Neural cell (in vitro differentiated cells): Measurements from ENCODE around the gene STX1A. TPM values are rescaled to one million over a fixed set of nuclear protein-coding genes. Genes with fewer than 3 reads are reported as not detected.

Experiments used
- H2AFZ ChIP-seq: fragments of 200-600, 300-800 bp; sonication (generic), shearing (Covaris generic); 2 replicates; pipeline ENCODE4 v1.6.0; 2014; ENCODE audit warnings: low read depth, mild to moderate bottlenecking, antibody characterized with exemption, low read length, moderate library complexity
- H3F3A ChIP-seq: fragments of 200-600 bp; shearing (Covaris generic); 2 replicates; pipeline ENCODE4 v1.6.1; 2016; ENCODE audit warnings: mild to moderate bottlenecking, moderate library complexity, mixed read lengths, antibody characterized with exemption, low read length; ENCODE audit not compliant: insufficient read depth, poor library complexity, severe bottlenecking
- H3K27ac ChIP-seq: fragments of 200-600, 300-800 bp; sonication (generic), shearing (Covaris generic); 2 replicates; pipeline ENCODE4 v1.5.1; 2014; ENCODE audit warnings: mild to moderate bottlenecking, low read length, moderate library complexity
- H3K27me3 ChIP-seq: fragments of 300-800, 200-600 bp; sonication (generic), shearing (Covaris generic); 2 replicates; pipeline ENCODE4 v1.6.0; 2014; ENCODE audit warnings: mild to moderate bottlenecking, low read depth, low read length, moderate library complexity; ENCODE audit not compliant: insufficient read depth
- H3K36me3 ChIP-seq: fragments of 300-800, 200-600 bp; sonication (generic), shearing (Covaris generic); 2 replicates; pipeline ENCODE4 v1.5.1; 2014; ENCODE audit warnings: mild to moderate bottlenecking, antibody characterized with exemption, low read length, moderate library complexity; ENCODE audit not compliant: insufficient read depth
- H3K4me2 ChIP-seq: fragments of 300-800, 200-600 bp; sonication (generic), shearing (Covaris generic); 2 replicates; pipeline ENCODE4 v1.6.0; 2014; ENCODE audit warnings: mild to moderate bottlenecking, low read length
- H3K4me3 ChIP-seq: fragments of 300-800, 200-600 bp; sonication (generic), shearing (Covaris generic); 2 replicates; pipeline ENCODE4 v1.5.1; 2014; ENCODE audit warnings: mild to moderate bottlenecking, low read length, moderate library complexity
- H3K79me2 ChIP-seq: fragments of 200-600 bp; shearing (Covaris generic); replicated peaks from 2 replicates; pipeline ENCODE4 v1.6.0; 2014; ENCODE audit warnings: mild to moderate bottlenecking, low read length, moderate library complexity; ENCODE audit not compliant: insufficient read depth
- H3K9ac ChIP-seq: fragments of 300-800, 200-600 bp; sonication (generic), shearing (Covaris generic); 2 replicates; pipeline ENCODE4 v1.6.1; 2016; ENCODE audit warnings: mild to moderate bottlenecking, low read length, mixed read lengths
- H3K9me2 ChIP-seq: fragments of 200-600 bp; shearing (Covaris generic); 2 replicates; pipeline ENCODE4 v1.6.1; 2016; ENCODE audit warnings: mild to moderate bottlenecking, low read length, mixed read lengths; ENCODE audit not compliant: insufficient read depth
- H3K9me3 ChIP-seq: fragments of 200-600, 300-800 bp; sonication (generic), shearing (Covaris generic); 2 replicates; pipeline ENCODE4 v1.6.1; 2016; ENCODE audit warnings: mild to moderate bottlenecking, mixed run types, low read length, moderate library complexity, mixed read lengths
- H4K20me1 ChIP-seq: fragments of 200-600 bp; shearing (Covaris generic); 2 replicates; pipeline ENCODE4 v1.6.1; 2016; ENCODE audit warnings: mild to moderate bottlenecking, mixed run types; ENCODE audit not compliant: insufficient read depth
- EP300 ChIP-seq: fragments of 450-650 bp; conservative IDR thresholded peaks from 2 replicates; pipeline ENCODE4 v1.6.1; 2014; ENCODE audit warnings: antibody characterized with exemption, mild to moderate bottlenecking, moderate library complexity; ENCODE audit not compliant: poor library complexity, severe bottlenecking
- EZH2 ChIP-seq: fragments of 200-600, 300-800 bp; shearing (Covaris generic), sonication (generic); IDR thresholded peaks from 2 replicates; pipeline ENCODE4 v1.6.1; 2014; ENCODE audit warnings: antibody characterized with exemption, low read length, borderline replicate concordance, mild to moderate bottlenecking; ENCODE audit not compliant: insufficient read depth, poor library complexity, severe bottlenecking
- MXI1 ChIP-seq: fragments of 450-650 bp; conservative IDR thresholded peaks from 2 replicates; pipeline ENCODE4 v1.6.1; 2014; ENCODE audit warnings: antibody characterized with exemption, mild to moderate bottlenecking; ENCODE audit not compliant: poor library complexity, severe bottlenecking
- POLR2AphosphoS5 ChIP-seq: IDR thresholded peaks from 2 replicates; pipeline ENCODE4 v1.6.1; 2012
- RAD21 ChIP-seq: fragments of 450-650 bp; conservative IDR thresholded peaks from 2 replicates; pipeline ENCODE4 v1.6.1; 2014; ENCODE audit warnings: antibody characterized with exemption, mild to moderate bottlenecking, moderate library complexity
- SMC3 ChIP-seq: fragments of 450-650 bp; conservative IDR thresholded peaks from 2 replicates; pipeline ENCODE4 v1.6.1; 2014; ENCODE audit warnings: antibody characterized with exemption, mild to moderate bottlenecking, moderate library complexity; ENCODE audit not compliant: poor library complexity
- TAF1 ChIP-seq: IDR thresholded peaks from 2 replicates; pipeline ENCODE4 v1.6.1; 2012; ENCODE audit warnings: low read depth
- polyA plus RNA-seq: library from polyadenylated mRNA; depleted of rRNA; stranded (reverse); fragments of >200 nt; gene quantifications from 2 replicates; pipeline ENCODE4 v1.2.3, GENCODE V29; 2014
- TF ChIP-seq, protein P1 (sequence below): IDR thresholded peaks from 2 replicates; pipeline ENCODE4 v1.6.1; 2012; ENCODE audit warnings: borderline replicate concordance
- TF ChIP-seq, protein P2 (sequence below): fragments of 450-650 bp; IDR thresholded peaks from 2 replicates; pipeline ENCODE4 v1.5.1; 2014; ENCODE audit warnings: antibody characterized with exemption, mild to moderate bottlenecking, moderate library complexity; ENCODE audit not compliant: poor library complexity, severe bottlenecking

STX1A gene
- polyA plus RNA-seq, 1 donor from 2014 or later, result 123 TPM

DNA sequence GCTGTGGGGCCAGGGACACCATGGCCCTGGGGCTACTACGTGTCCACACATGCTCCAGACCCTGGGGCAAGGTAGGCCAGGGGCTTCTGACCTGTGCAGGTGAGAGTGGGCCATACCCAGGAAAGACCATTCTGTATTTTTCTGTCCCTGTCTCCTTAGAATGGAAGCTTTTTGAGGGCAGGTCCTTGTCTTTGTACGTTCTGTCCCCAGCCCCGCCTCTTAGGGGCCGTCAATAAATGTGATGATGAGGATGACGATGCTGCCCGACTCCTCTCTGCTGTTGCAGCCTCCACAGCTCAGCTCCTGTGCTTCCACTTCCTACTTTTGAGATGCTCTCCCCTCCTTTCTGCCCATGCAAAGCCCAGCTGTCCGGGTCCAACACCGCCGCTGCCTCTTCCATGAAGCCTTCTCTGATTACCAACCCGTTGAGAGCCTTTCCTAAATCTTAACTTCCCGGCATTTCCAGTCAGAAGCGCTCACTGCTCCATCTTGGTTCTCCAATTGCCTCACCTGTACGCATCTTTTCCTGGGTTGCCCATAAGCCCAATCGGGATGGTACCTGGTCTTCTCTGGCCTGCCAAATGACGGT, 47.5 kb downstream of the STX1A start (continued):
- TF ChIP-seq, protein P1, sequence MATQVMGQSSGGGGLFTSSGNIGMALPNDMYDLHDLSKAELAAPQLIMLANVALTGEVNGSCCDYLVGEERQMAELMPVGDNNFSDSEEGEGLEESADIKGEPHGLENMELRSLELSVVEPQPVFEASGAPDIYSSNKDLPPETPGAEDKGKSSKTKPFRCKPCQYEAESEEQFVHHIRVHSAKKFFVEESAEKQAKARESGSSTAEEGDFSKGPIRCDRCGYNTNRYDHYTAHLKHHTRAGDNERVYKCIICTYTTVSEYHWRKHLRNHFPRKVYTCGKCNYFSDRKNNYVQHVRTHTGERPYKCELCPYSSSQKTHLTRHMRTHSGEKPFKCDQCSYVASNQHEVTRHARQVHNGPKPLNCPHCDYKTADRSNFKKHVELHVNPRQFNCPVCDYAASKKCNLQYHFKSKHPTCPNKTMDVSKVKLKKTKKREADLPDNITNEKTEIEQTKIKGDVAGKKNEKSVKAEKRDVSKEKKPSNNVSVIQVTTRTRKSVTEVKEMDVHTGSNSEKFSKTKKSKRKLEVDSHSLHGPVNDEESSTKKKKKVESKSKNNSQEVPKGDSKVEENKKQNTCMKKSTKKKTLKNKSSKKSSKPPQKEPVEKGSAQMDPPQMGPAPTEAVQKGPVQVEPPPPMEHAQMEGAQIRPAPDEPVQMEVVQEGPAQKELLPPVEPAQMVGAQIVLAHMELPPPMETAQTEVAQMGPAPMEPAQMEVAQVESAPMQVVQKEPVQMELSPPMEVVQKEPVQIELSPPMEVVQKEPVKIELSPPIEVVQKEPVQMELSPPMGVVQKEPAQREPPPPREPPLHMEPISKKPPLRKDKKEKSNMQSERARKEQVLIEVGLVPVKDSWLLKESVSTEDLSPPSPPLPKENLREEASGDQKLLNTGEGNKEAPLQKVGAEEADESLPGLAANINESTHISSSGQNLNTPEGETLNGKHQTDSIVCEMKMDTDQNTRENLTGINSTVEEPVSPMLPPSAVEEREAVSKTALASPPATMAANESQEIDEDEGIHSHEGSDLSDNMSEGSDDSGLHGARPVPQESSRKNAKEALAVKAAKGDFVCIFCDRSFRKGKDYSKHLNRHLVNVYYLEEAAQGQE, result no peak

DNA sequence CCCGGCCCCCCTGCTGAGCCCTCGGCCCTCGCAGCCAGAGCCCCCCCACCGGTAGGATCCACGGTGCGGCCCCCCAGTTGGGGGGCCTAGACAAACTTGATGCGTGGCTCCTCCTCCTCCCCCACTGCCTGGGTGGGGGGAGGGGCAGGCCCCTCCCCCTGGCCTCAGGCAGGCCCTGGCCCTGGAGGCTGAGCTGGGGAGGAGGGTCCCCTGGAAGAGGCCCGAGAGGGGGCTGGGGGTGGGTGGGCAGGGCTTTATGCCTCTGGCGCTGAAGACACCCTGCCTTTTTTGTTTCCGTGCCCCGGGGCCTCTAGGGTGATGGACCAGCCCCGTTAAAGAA, 48.2 kb downstream of the STX1A start:
- Histone ChIP-seq H2AFZ (no peak overlapping the region), H3F3A (no peaks in the 10 kb centered on the region), H3K9me2 (no peaks in the 10 kb centered on the region), H3K9me3 (no peaks in the 10 kb centered on the region), H3K27ac (no peak overlapping the region), H3K4me2 (no peak overlapping the region), H3K4me3 (no peak overlapping the region), H4K20me1 (no peaks in the 10 kb centered on the region), H3K36me3 (no peaks in the 10 kb centered on the region), H3K79me2 (peaks cover 18% of the 10 kb centered on the region), H3K9ac (no peak overlapping the region), H3K27me3 (no peaks in the 10 kb centered on the region)
- TF ChIP-seq EP300, result no peak
- TF ChIP-seq, protein P2, sequence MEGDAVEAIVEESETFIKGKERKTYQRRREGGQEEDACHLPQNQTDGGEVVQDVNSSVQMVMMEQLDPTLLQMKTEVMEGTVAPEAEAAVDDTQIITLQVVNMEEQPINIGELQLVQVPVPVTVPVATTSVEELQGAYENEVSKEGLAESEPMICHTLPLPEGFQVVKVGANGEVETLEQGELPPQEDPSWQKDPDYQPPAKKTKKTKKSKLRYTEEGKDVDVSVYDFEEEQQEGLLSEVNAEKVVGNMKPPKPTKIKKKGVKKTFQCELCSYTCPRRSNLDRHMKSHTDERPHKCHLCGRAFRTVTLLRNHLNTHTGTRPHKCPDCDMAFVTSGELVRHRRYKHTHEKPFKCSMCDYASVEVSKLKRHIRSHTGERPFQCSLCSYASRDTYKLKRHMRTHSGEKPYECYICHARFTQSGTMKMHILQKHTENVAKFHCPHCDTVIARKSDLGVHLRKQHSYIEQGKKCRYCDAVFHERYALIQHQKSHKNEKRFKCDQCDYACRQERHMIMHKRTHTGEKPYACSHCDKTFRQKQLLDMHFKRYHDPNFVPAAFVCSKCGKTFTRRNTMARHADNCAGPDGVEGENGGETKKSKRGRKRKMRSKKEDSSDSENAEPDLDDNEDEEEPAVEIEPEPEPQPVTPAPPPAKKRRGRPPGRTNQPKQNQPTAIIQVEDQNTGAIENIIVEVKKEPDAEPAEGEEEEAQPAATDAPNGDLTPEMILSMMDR, result no peak
- TF ChIP-seq RAD21, result no peak
- TF ChIP-seq TAF1, result no peak
- no peak for TF ChIP-seq SMC3
- TF ChIP-seq MXI1, result no peak
- TF ChIP-seq EZH2, result no peak
- TF ChIP-seq, protein P1, result no peak
- no peak for TF ChIP-seq POLR2AphosphoS5
